Testis (tissue), 3 donors: ENCODE measurements around the gene NPAS3. TPM values are rescaled to one million over a fixed set of nuclear protein-coding genes. Genes with fewer than 3 reads are reported as not detected.

Experiments
- DNase-seq: peaks from one replicate; pipeline ENCODE4 v3.0.0-alpha.2; 2019
- H3K27ac ChIP-seq, 2 donors: fragments of 200-600 bp; sonication (generic); one replicate each; pipeline ENCODE4 v1.5.1; 2019
- H3K27me3 ChIP-seq: fragments of 200-600 bp; sonication (generic); one replicate; pipeline ENCODE4 v1.5.1; 2019
- H3K36me3 ChIP-seq: fragments of 200-600 bp; sonication (generic); one replicate; pipeline ENCODE4 v1.5.1; 2017; ENCODE audit warnings: low read depth; ENCODE audit errors: missing control alignments
- H3K4me1 ChIP-seq: fragments of 200-600 bp; sonication (generic); one replicate; pipeline ENCODE4 v1.5.1; 2019
- H3K4me3 ChIP-seq, 2 donors: fragments of 200-600 bp; sonication (generic); one replicate each; pipeline ENCODE4 v1.5.1; 2017 to 2019
- H3K9me3 ChIP-seq: fragments of 200-600 bp; sonication (generic); one replicate; pipeline ENCODE4 v1.5.1; 2017
- CTCF ChIP-seq, 3 experiments: fragments of 450-650 bp in 2 of 3; fragments of 200-600 bp in 1 of 3; sonication (generic) in 1 of 3; IDR thresholded peaks; one replicate each; pipeline ENCODE4 v1.5.1; 2016 to 2019; ENCODE audit warnings: antibody characterized with exemption in 3 of 3, mild to moderate bottlenecking in 2 of 3, moderate library complexity in 1 of 3
- POLR2A ChIP-seq: fragments of 450-650 bp; IDR thresholded peaks from one replicate; pipeline ENCODE4 v1.6.1; 2017; ENCODE audit warnings: antibody characterized with exemption, mild to moderate bottlenecking, moderate library complexity
- WGBS, 2 donors: methylation state at CpG; one replicate each; pipeline ENCODE4 v1.1.5; 2018; 5-methylcytosine and 5-hydroxymethylcytosine counted together
- intact Hi-C: fragments of 100-400 bp; cut with DNase I; formaldehyde crosslinking; loops from one replicate; pipeline ENCODE4 v1.15.1; 2023; ENCODE audit warnings: low total_unique reads
- polyA plus RNA-seq: library from polyadenylated mRNA; stranded (reverse); fragments of 350-450 nt; fragmentation: Illumina TruSeq; extraction: RNeasy Lipid Tissue Mini Kit (QIAGEN cat#74804); gene quantifications from one replicate; pipeline ENCODE4 v1.2.3, GENCODE V29; 2014; ENCODE audit warnings: low read depth, low replicate concordance; ENCODE audit not compliant: insufficient read depth
- total RNA-seq, 2 donors: library from RNA; depleted of rRNA; stranded (reverse); fragments of >200 nt; gene quantifications; one replicate each; pipeline ENCODE4 v1.2.3, GENCODE V29; 2016

The NPAS3 gene
- total and polyA plus RNA-seq, 3 donors from 2014 or later = 1.1 to 3.7 (median 1.8) TPM

- 69 to 79% methylated on average over 3 of the region's 3 CpGs for WGBS, 2 donors
- intact Hi-C loops = no loop called here
- H3K27ac ChIP-seq = no peak overlapping the region
These were observed 741.0 kb downstream of the NPAS3 start for GRCh38 chr14:33679461-33680225.

GRCh38 chr14:33680873-33681272 lies 742.2 kb downstream of the NPAS3 start:
- no peak overlapping the region for H3K27ac ChIP-seq
- no peaks in the 10 kb centered on the region for H3K9me3 ChIP-seq
- H3K36me3 ChIP-seq = no peaks in the 10 kb centered on the region
- intact Hi-C loops = no loop called here
- H3K4me3 ChIP-seq = no peak overlapping the region
- 95 to 98% methylated on average over 6 of the region's 6 CpGs for WGBS, 2 donors
- TF ChIP-seq CTCF (IDR thresholded peaks at IDR 0.05) (no peak), POLR2A (no peak)
- DNase-seq = no peak
- H3K4me1 ChIP-seq = no peaks in the 10 kb centered on the region
- H3K27me3 ChIP-seq = no peaks in the 10 kb centered on the region

More at GRCh38 chr14:33679461-33680225, 741.0 kb downstream of the NPAS3 start:
- no peak for DNase-seq
- H3K4me3 ChIP-seq = no peak overlapping the region
- no peaks in the 10 kb centered on the region for H3K36me3 ChIP-seq
- TF ChIP-seq CTCF (IDR thresholded peaks at IDR 0.05) (no peak), POLR2A (no peak)
- no peaks in the 10 kb centered on the region for H3K9me3 ChIP-seq
- H3K4me1 ChIP-seq = no peaks in the 10 kb centered on the region
- H3K27me3 ChIP-seq = no peaks in the 10 kb centered on the region

- H3K27ac ChIP-seq = no peak overlapping the region
- H3K4me1 ChIP-seq = no peaks in the 10 kb centered on the region
- H3K36me3 ChIP-seq = no peaks in the 10 kb centered on the region
- peak; percentile 72 for DNase-seq
- no peaks in the 10 kb centered on the region for H3K27me3 ChIP-seq
- no peaks in the 10 kb centered on the region for H3K9me3 ChIP-seq
- intact Hi-C loops = no loop called here
- 49 to 60% methylated on average over 4 of the region's 4 CpGs for WGBS, 2 donors
- H3K4me3 ChIP-seq = no peak overlapping the region
- TF ChIP-seq CTCF (IDR thresholded peaks at IDR 0.05) (no peak), POLR2A (no peak)
These were observed 744.1 kb downstream of the NPAS3 start for GRCh38 chr14:33682760-33683159.

- no peaks in the 10 kb centered on the region for H3K4me1 ChIP-seq
- TF ChIP-seq POLR2A (no peak), CTCF (IDR thresholded peaks at IDR 0.05) (no peak)
- intact Hi-C loops = no loop called here
- H3K36me3 ChIP-seq = no peaks in the 10 kb centered on the region
- 95 to 98% methylated on average over 9 of the region's 9 CpGs for WGBS, 2 donors
- no peaks in the 10 kb centered on the region for H3K27me3 ChIP-seq
- H3K4me3 ChIP-seq = no peak overlapping the region
- H3K9me3 ChIP-seq = no peaks in the 10 kb centered on the region
- no peak for DNase-seq
- H3K27ac ChIP-seq = no peak overlapping the region
These were observed 746.3 kb downstream of the NPAS3 start for GRCh38 chr14:33685026-33685425.

GRCh38 chr14:33685698-33686097 lies 747.0 kb downstream of the NPAS3 start:
- no peak for DNase-seq
- intact Hi-C loops = no loop called here
- Histone ChIP-seq H3K36me3 (no peaks in the 10 kb centered on the region), H3K9me3 (no peaks in the 10 kb centered on the region), H3K27me3 (no peaks in the 10 kb centered on the region), H3K4me1 (no peaks in the 10 kb centered on the region), H3K4me3 (no peak overlapping the region), H3K27ac (no peak overlapping the region)
- 70 to 71% methylated on average over 1 of the region's 1 CpG for WGBS, 2 donors
- TF ChIP-seq POLR2A (no peak), CTCF (IDR thresholded peaks at IDR 0.05) (no peak)
